ENCODE data around the gene DTHD1. TPM values are rescaled to one million over a fixed set of nuclear protein-coding genes. Genes with fewer than 3 reads are reported as not detected.

DTHD1 gene
- not detected for total RNA-seq
- not detected for polyA plus RNA-seq (2013, experiment 1 of 2)
- polyA plus RNA-seq (2013, experiment 2 of 2): not detected
- long read RNA-seq, experiment 1: 0 reads
- long read RNA-seq, experiment 2: 0 reads
- long read RNA-seq, experiment 3, partial matches to known transcripts: 0 of 1 reads
- long read RNA-seq, experiment 3, other reads (novel, unspliced or antisense): 1 of 1 reads
- long read RNA-seq, experiment 4: 0 reads

DNA sequence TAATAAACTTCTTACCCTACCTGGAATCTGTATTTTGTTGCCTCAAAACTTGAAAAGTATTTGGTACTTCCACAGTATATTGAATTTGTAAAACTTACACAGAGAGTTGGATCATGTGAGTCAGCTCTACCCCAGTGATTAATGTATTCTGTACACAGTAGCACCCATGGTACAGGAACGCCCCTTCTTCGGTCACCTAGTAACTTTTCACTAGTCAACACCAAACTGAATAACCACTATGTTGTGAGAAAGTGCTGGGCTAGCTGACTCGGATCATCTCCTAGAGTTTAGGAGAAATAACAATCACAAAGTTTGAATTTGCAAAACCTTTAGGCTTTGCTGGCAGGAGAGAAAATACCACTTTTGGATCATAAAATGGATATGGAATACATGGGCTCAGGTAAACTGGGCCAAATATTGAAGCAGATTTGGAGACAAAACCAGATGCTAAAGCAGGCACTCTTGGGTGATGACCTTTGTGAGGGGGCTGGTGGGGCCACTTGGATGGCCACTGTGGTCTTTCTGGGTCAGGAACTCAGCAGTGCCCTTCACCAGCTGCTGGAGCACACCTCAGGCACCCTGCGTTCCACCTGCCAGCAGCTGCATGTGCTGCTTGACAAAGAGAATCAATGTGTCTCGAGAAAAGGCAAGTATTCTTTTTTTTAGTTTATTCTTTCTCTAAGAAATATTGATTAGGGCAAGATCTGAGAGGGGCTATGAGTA is at the start of gene DTHD1:
DTHD1 (plus strand) TSS at position 233 of the 723 bp plus-strand sequence; CDS start at position 376, 143 bp downstream.
- Mint-ChIP-seq H3K4me3 (no peak within 1 kb of the TSS), H3K27ac (no peak within 1 kb of the TSS), H3K36me3 (ENCODE audit: low read depth) (no peaks in the 10 kb centered on the region), H3K9me3 (no peaks in the 10 kb centered on the region), H3K4me1 (peaks cover 14% of the 10 kb centered on the region), H3K27me3 (ENCODE audit: insufficient read depth) (no peaks in the 10 kb centered on the region)
- no peak within 1 kb of the TSS for H3K4me3 ChIP-seq (ENCODE audit: low read length)
- no peak within 1 kb of the TSS for H3K27ac ChIP-seq (ENCODE audit: low read depth, low read length)
- H3K9ac ChIP-seq (ENCODE audit: extremely low read depth, low read length, poor library complexity, severe bottlenecking): no peak within 1 kb of the TSS
- H3K4me1 ChIP-seq (ENCODE audit: control insufficient read depth, insufficient read depth, low read length): peaks cover 4% of the 10 kb centered on the region
- H3K9me3 ChIP-seq (ENCODE audit: control insufficient read depth, low read length): no peaks in the 10 kb centered on the region
- no peaks in the 10 kb centered on the region for H3K27me3 ChIP-seq (ENCODE audit: control insufficient read depth, insufficient read depth, low read length, poor library complexity, severe bottlenecking)
- DNase-seq: no peak
- WGBS, 2 experiments (ENCODE audit: insufficient coverage in 1 of 2, insufficient read length in 1 of 2): 90 to 94% methylated on average over 3 to 5 of the region's 5 CpGs
- H3K36me3 ChIP-seq (ENCODE audit: control insufficient read depth, insufficient read depth, low read length): no peaks in the 10 kb centered on the region
- TF ChIP-seq CTCF (conservative IDR thresholded peaks at IDR 0.05): no peak

- Histone ChIP-seq H3K27me3 (ENCODE audit: control insufficient read depth, insufficient read depth, low read length, poor library complexity, severe bottlenecking) (no peaks in the 10 kb centered on the region), H3K4me3 (ENCODE audit: low read length) (no peak overlapping the region), H3K36me3 (ENCODE audit: control insufficient read depth, insufficient read depth, low read length) (no peaks in the 10 kb centered on the region), H3K27ac (ENCODE audit: low read depth, low read length) (no peak overlapping the region), H3K9me3 (ENCODE audit: control insufficient read depth, low read length) (peaks cover 10% of the 10 kb centered on the region), H3K4me1 (ENCODE audit: control insufficient read depth, insufficient read depth, low read length) (no peaks in the 10 kb centered on the region), H3K9ac (ENCODE audit: extremely low read depth, low read length, poor library complexity, severe bottlenecking) (no peak overlapping the region)
- no peaks in the 10 kb centered on the region for H3K4me1 Mint-ChIP-seq
- H3K27ac Mint-ChIP-seq: no peak overlapping the region
- H3K4me3 Mint-ChIP-seq: no peak overlapping the region
- TF ChIP-seq CTCF (conservative IDR thresholded peaks at IDR 0.05): no peak
- peaks cover 7% of the 10 kb centered on the region for H3K9me3 Mint-ChIP-seq
- no peaks in the 10 kb centered on the region for H3K36me3 Mint-ChIP-seq (ENCODE audit: low read depth)
- no peak for DNase-seq
- peaks cover 1% of the 10 kb centered on the region for H3K27me3 Mint-ChIP-seq (ENCODE audit: insufficient read depth)
- 90 to 91% methylated on average over 7 to 9 of the region's 10 CpGs for WGBS, 2 experiments (ENCODE audit: insufficient coverage in 1 of 2, insufficient read length in 1 of 2)
Observed at GRCh38 chr4:36233567-36234266, 47.7 kb upstream of the DTHD1 start.

- H3K27ac ChIP-seq (ENCODE audit: low read depth, low read length): no peak overlapping the region
- peak; percentile 52 for TF ChIP-seq CTCF (conservative IDR thresholded peaks at IDR 0.05)
- peaks cover 7% of the 10 kb centered on the region for H3K9me3 Mint-ChIP-seq
Observed at GRCh38 chr4:36235306-36235705, 46.1 kb upstream of the DTHD1 start.

More at GRCh38 chr4:36235306-36235705, 46.1 kb upstream of the DTHD1 start:
- Histone ChIP-seq H3K4me1 (ENCODE audit: control insufficient read depth, insufficient read depth, low read length) (no peaks in the 10 kb centered on the region), H3K4me3 (ENCODE audit: low read length) (no peak overlapping the region), H3K27me3 (ENCODE audit: control insufficient read depth, insufficient read depth, low read length, poor library complexity, severe bottlenecking) (no peaks in the 10 kb centered on the region), H3K36me3 (ENCODE audit: control insufficient read depth, insufficient read depth, low read length) (no peaks in the 10 kb centered on the region), H3K9ac (ENCODE audit: extremely low read depth, low read length, poor library complexity, severe bottlenecking) (no peak overlapping the region), H3K9me3 (ENCODE audit: control insufficient read depth, low read length) (peaks cover 10% of the 10 kb centered on the region)
- H3K36me3 Mint-ChIP-seq (ENCODE audit: low read depth): no peaks in the 10 kb centered on the region
- no peaks in the 10 kb centered on the region for H3K4me1 Mint-ChIP-seq
- peak; percentile 73 for DNase-seq
- no peak overlapping the region for H3K27ac Mint-ChIP-seq
- no peak overlapping the region for H3K4me3 Mint-ChIP-seq
- WGBS, 2 experiments (ENCODE audit: insufficient coverage in 1 of 2, insufficient read length in 1 of 2): 68 to 70% methylated on average over 3 of the region's 3 CpGs
- H3K27me3 Mint-ChIP-seq (ENCODE audit: insufficient read depth): peaks cover under 1% of the 10 kb centered on the region
